Heart right ventricle (tissue), 16 donors: ENCODE data around the gene TANGO6. TPM values are rescaled to one million over a fixed set of nuclear protein-coding genes. Genes with fewer than 3 reads are reported as not detected.
"Not testable (repeated sequence)": the region's sequence is repeated elsewhere in the genome, so short reads cannot be mapped to it uniquely, and the experiment has no call there.

Source experiments
- ATAC-seq, 8 donors: fragments of 200-7000 bp; cut with Tn5 transposase; one replicate each; pipeline ENCODE4 v1.9.1; 2020; ENCODE audit warnings: mild to moderate bottlenecking in 8 of 8, moderate library complexity in 8 of 8, moderate number of reproducible peaks in 1 of 8
- DNase-seq, 2 donors: peaks; one replicate each; pipeline ENCODE4 v3.0.0-alpha.2; 2020
- H3K27ac ChIP-seq, 10 donors: fragments of 200-600 bp; sonication (generic) in 2 of 10; one replicate each; pipeline versions ENCODE4 v1.5.0 to v1.8.0; 2020 to 2022; ENCODE audit warnings: mild to moderate bottlenecking in 3 of 10
- H3K27me3 ChIP-seq, 7 donors: fragments of 200-600 bp; one replicate each; pipeline ENCODE4 v1.8.0; 2021 to 2022; ENCODE audit warnings: mild to moderate bottlenecking in 2 of 7
- H3K36me3 ChIP-seq, 9 donors: fragments of 200-600 bp; sonication (generic) in 1 of 9; one replicate each; pipeline versions ENCODE4 v1.5.0 to v1.8.0; 2020 to 2022; ENCODE audit warnings: mild to moderate bottlenecking in 2 of 9
- H3K4me1 ChIP-seq, 9 donors: fragments of 200-600 bp; sonication (generic) in 1 of 9; one replicate each; pipeline versions ENCODE4 v1.5.0 to v1.8.0; 2020 to 2022; ENCODE audit warnings: mild to moderate bottlenecking in 4 of 9
- H3K4me3 ChIP-seq, 10 donors: fragments of 200-600 bp; sonication (generic) in 2 of 10; one replicate each; pipeline versions ENCODE4 v1.5.0 to v1.8.0; 2020 to 2022; ENCODE audit warnings: mild to moderate bottlenecking in 7 of 10, moderate library complexity in 2 of 10
- H3K9me3 ChIP-seq, 11 donors: fragments of 200-600 bp in 10 of 11; sonication (generic) in 2 of 11; one replicate each; pipeline versions ENCODE4 v1.5.0 to v1.8.0; 2013 to 2022; ENCODE audit warnings: mild to moderate bottlenecking in 2 of 11, control low read depth in 1 of 11, moderate library complexity in 1 of 11
- CTCF ChIP-seq, 9 donors: fragments of 200-600 bp; sonication (generic) in 2 of 9; IDR thresholded peaks; one replicate each; pipeline versions ENCODE4 v1.5.0 to v1.8.0; 2021 to 2022; ENCODE audit warnings: antibody characterized with exemption in 9 of 9, mild to moderate bottlenecking in 5 of 9, moderate library complexity in 1 of 9
- WGBS, 2 donors: extraction: QIAGEN DNeasy Blood & Tissue Kit; methylation state at CpG; one replicate each; pipeline ENCODE4 v1.1.7; 2013; ENCODE audit warnings: inconsistent platforms in 1 of 2; 5-methylcytosine and 5-hydroxymethylcytosine counted together
- intact Hi-C, 10 donors: fragments of 100-400 bp; cut with DNase I; formaldehyde crosslinking; loops; one replicate each; pipeline versions ENCODE4 v1.11.1 to v1.14.2; 2022
- polyA plus RNA-seq, 2 donors: library from polyadenylated mRNA; stranded (reverse); fragments of 200-250 nt; gene quantifications; one replicate each; pipeline ENCODE4 v1.2.3, GENCODE V29; 2013
- total RNA-seq, 10 donors: library from RNA; stranded (reverse); fragmentation: NEBNext Ultra II Directional in 3 of 10; extraction: Animal tissue kit (Norgen Biotek cat#: 25700) in 3 of 10; gene quantifications; one replicate each; pipeline versions ENCODE4 v1.2.1 to v1.2.4, GENCODE V29; 2021 to 2023
- donor health status: Arrhythmogenic right ventricular cardiomyopathy.
- donor health status: ischemic (EF 13 %, LVEDD 7.1; RV severe dilation, severe dysfunction).
- donor health status: healthy with polysubstance abuse.
- donor health status: DM: no; HTN: yes; CAD: no.
- donor health status: DM: no; HTN: no; CAD: no.
- donor health status: ischemic (EF 25% LVEDD 6.9; RV normal size, moderate dysfunction).
- donor health status: ischemic (EF 25% LVEDD 5.7; RV mildly dilated, moderate dysfunction).
- donor health status: healthy.
- donor health status: DM: yes; HTN: yes; CAD: no.
- donor health status: Ischemic cardiomyopathy.
- donor health status: ischemic (EF 35%, LVEDD 5.7; RV mildly dilated, moderate dysfunction).
- donor health status: nonischemic (EF 11% LVEDD 7.7; RV severe dilation, severe dysfunction).
- donor health status: DM: yes; HTN: yes; CAD: no.
- donor health status: PGD.
- donor health status: ischemic (EF 29% LVEDD 5.4; RV normal size, mild dysfunction).
- donor health status: nonischemic (EF 23%, LVEDD 6.1; RV moderate dilation, normal function).

TANGO6 gene
- total and polyA plus RNA-seq, 12 donors: 1.8 to 12.9 (median 8.0) TPM

- Histone ChIP-seq H3K27me3 (no peaks in the 10 kb centered on the region), H3K27ac (no peak overlapping the region), H3K9me3 (no peaks in the 10 kb centered on the region), H3K36me3 (no peaks in the 10 kb centered on the region), H3K4me3 (no peak overlapping the region), H3K4me1 (peaks cover 0 to 5% (median 0%) of the 10 kb centered on the region in 9 donors)
- ATAC-seq (no peak), DNase-seq (no peak)
- no peak for TF ChIP-seq CTCF (IDR thresholded peaks at IDR 0.05)
- intact Hi-C loops: no loop called here
- WGBS, 2 donors: 80 to 82% methylated on average over 4 of the region's 4 CpGs
These were observed 144.6 kb downstream of the TANGO6 start for GRCh38 chr16:68987734-68988457.

- H3K36me3 ChIP-seq, H3K4me3 ChIP-seq, ATAC-seq, DNase-seq, H3K27me3 ChIP-seq, H3K27ac ChIP-seq, H3K9me3 ChIP-seq: not testable (repeated sequence)
- intact Hi-C loops: loop anchor here in 2 of 10 donors (10.0 kb wide), 2 partner anchors 114 to 124 kb away; partner anchors contain the start of gene HAS3 (in 1 of the 2)
- WGBS, 2 donors: 87 to 92% methylated on average over 7 of the region's 7 CpGs
- peaks cover 0 to 12% (median 4%) of the 10 kb centered on the region in 9 donors for H3K4me1 ChIP-seq
These were observed 147.0 kb downstream of the TANGO6 start for GRCh38 chr16:68990172-68990845.

- Histone ChIP-seq H3K27me3 (no peaks in the 10 kb centered on the region), H3K36me3 (no peaks in the 10 kb centered on the region), H3K4me1 (peaks cover 0 to 12% (median 3%) of the 10 kb centered on the region in 9 donors), H3K4me3 (no peak overlapping the region), H3K27ac (no peak overlapping the region), H3K9me3 (no peaks in the 10 kb centered on the region)
- DNase-seq (no peak), ATAC-seq (no peak)
- no peak for TF ChIP-seq CTCF (IDR thresholded peaks at IDR 0.05)
- intact Hi-C loops: loop anchor here in 2 of 10 donors (10.0 kb wide), 2 partner anchors 114 to 124 kb away; partner anchors contain the start of gene HAS3 (in 1 of the 2)
These were observed 147.7 kb downstream of the TANGO6 start for GRCh38 chr16:68991075-68991474.

- DNase-seq: no peak
- WGBS, 2 donors: 75 to 85% methylated on average over 5 of the region's 5 CpGs
- H3K27me3 ChIP-seq: no peaks in the 10 kb centered on the region
- no peaks in the 10 kb centered on the region for H3K36me3 ChIP-seq
- H3K27ac ChIP-seq: no peak overlapping the region
- H3K4me3 ChIP-seq: no peak overlapping the region
- intact Hi-C loops: loop anchor here in 2 of 10 donors (10.0 kb wide), 2 partner anchors 112 to 122 kb away; partner anchors contain the start of gene HAS3 (in 1 of the 2)
- peaks cover 0 to 12% (median 0%) of the 10 kb centered on the region in 9 donors for H3K4me1 ChIP-seq
- TF ChIP-seq CTCF (IDR thresholded peaks at IDR 0.05): no peak
- no peaks in the 10 kb centered on the region for H3K9me3 ChIP-seq
- peak in 3 of 8 donors; percentile 25 to 44 (median 37) for ATAC-seq
These were observed 149.2 kb downstream of the TANGO6 start for GRCh38 chr16:68992521-68992920.
